DMS 273 (cell line): ENCODE measurements around the gene LEUTX.
"Not testable (repeated sequence)": the region's sequence is repeated elsewhere in the genome, so short reads cannot be mapped to it uniquely, and the experiment has no call there.

Source experiments
- DNase-seq: peaks from one replicate; lab custom pipeline; 2025; ENCODE audit not compliant: unreplicated experiment; lab: John Stamatoyannopoulos, UW

The LEUTX gene

DNA sequence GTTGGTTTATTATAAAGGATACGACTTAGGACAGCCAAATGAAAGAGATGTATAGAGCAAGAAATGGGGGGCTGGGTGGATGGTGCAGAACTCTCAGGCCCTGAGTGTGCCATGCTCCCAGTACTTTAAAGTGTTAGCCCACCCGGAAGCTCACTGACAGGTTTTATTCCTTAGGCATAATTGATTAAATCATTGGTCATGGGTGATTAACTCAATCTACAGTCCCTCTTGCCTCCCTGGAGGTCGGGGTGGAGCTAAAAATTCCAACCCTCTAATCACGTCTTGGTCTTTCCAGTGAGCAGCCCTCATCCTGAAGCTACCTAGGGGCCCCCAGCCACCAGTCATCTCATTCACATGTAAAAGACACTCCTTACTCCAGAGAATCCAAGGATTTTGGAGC is 9.9 kb upstream of the LEUTX start:
- DNase-seq = no peak

DNA sequence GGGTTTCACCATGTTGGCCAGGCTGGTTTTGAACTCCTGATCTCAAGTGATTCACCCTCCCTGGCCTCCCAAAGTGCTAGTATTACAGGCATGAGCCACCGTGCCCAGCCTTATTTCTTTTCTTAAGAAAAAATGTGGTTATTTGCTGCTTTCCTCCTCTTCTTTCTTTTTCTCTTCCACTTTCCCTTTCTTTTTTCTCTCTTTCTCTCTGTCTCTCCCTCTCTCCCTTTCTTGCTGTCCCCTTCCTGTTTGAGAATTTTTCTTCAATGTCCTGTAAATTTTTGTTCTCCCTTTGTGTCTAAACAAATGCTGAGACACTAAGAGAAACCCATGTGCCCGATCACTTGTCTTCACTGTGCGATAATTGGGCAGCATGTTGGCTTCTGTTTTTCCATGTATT is 2.2 kb downstream of the LEUTX start:
- no peak for DNase-seq

DNA sequence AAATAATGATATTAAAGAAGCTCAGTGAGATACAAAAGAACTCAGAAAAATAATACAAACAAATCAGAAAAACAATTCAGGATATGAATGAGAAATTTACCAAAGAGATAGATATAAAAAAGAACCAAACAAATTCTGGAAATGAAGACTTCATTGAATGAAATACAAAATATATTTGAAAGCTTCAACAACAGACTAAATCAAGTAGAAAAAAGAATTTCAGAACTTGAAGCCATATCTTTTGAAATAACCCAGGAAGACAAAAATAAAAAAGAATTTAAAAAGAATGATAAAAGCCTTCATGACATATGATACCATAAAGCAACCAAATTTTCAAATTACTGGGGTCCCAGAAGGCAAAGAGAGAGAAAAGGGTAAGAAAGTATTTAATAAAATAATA is 9.6 kb downstream of the LEUTX start:
- DNase-seq = no peak

DNA sequence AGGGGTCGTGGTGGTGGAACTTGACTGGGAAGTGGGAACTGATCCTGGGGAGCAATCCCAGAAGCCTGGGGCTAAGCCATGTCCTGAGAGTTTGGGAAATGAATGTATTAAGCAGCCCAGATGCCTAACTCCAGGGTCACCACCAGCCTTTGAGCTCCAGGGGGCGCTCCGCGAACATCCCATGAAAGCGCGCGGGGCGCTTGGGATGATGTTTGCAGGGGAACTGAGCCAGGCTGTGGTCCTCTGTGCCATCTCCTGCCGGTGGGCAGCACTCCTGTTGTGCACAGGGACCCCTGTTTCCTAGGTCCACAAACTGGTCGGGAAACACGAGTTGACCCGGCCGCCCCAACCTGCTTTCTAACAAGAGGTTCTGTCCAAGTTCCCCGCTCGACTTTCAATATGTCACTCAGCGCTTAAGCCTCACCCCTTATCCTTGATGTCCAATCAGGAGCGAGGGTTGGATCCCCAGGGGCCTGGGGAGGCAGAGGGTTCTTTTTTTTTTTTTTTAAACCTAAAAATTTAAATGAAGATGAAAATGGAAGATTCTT is 14.4 kb downstream of the LEUTX start:
- peak; percentile 95 for DNase-seq

DNA sequence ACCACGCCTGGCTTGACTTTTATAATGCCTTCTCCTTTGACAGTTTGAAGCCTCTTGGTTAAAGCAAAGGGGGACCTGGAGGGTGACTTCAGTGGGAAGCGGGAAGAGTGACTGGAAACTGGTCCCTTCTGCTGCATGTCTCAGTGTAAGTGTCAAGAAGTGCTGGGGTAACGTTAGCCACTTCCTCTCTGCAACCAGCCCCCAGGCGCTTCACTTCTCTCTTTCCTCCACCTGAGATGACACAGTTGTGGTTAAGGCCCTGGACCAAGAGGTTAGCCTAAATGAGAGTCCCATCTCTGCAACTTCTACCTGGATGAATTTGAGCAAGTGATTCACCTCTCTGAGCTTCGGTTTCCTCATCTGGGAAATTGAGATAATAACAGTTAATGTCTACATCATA is 16.3 kb downstream of the LEUTX start:
- no peak for DNase-seq

DNA sequence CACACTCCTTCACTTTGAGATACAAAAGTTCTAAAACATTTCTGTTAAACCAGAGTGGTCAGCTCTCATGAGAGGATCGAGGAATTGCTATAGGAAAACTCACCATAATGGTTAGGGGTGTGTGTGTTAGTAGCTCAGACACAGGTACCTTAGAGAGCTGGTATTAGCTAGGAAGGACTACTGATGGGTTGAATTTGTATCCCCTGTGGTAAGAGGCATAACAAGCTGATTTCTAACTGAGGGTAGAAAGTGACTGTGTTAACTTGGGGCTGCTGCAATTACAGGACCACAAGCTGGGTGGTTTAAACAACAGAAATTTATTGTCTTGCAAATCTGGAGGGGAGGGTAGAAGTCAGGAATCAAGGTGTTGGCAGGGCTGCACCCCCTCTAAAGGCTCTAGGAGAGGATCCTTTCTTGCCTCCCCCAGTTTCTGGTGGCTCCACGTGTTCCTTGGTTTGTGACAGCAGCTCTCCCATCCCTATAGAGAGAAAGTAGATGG is 17.4 kb downstream of the LEUTX start:
- no peak for DNase-seq

DNA sequence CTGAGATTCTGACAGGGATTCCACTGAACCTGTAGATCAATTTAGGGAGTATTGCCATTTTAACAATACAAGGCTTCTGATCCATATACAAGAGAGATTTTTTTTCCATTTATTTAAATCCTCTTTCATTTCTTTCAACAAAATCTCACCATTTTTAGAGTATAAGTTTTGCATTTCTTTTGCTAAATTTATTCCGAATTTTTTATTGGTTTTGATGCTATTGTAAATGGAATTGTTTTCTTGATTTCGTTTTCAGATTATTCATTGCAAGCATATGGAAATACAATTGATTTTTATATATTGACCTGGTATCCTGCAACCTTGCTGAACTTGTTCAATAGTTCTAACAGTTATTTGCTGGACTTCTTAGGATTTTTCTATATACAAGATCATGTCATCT is 18.4 kb downstream of the LEUTX start:
- DNase-seq = no peak

DNA sequence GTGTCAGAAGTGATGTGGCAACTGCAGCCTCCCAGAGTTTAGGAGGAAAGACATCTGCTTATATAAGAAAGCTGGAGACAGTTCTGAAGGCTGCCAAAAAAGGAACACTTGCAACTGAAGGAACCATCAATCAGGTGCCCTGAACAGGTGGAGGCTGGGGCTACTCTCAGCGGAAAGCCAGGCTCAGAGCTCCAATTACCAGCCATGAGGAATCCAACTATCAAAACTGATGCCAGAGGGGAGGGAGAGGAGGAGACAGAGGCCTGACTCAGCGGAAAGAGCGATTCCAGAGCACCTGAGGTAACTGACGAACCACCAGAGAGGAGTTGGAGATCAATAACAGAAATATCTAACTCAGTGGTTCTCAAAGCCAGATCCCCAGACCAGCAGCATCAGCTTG is 24.3 kb downstream of the LEUTX start:
- DNase-seq = peak; percentile 39

DNA sequence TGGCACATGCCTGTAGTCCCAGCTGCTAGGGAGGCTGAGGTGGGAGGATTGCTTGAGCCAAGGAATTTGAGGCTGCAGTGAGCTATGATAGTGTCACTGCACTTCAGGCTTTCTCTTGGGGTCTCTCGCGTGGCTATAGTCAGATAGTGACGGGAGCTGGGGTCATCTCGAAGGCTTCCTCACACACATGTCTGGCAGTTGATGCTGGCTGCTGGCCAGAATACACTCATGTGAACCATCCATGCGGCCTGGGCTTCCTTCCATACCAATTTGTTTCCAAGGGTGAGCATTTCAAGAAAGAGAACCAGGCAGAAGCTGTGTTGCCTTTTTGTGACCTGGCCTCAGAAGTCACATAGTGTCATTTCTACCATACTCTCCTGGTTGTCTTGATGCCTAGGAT is 26.4 kb downstream of the LEUTX start:
- no peak for DNase-seq

DNA sequence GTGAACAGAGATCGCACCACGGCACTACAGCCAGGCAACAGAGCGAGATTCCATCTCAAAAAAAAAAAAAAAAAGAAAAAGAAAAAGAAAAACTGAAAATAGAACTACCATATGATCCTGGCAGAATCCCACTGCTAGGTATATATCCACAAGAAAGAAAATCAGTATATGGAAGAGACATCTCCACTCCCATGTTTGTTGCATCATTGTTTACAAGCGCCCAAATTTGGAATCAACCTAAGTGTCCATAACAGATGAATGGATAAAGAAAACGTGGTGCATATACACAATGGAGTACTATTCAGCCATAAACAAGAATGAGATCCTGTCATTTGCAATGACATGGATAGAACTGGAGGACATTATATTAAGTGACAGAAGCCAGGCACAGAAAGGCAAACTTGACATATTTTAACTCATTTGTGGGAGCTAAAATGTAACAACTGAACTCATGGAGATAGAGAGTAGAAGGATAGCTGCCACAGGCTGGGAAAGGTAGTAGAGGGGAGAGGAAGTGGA is 29.3 kb downstream of the LEUTX start:
- DNase-seq = no peak

DNA sequence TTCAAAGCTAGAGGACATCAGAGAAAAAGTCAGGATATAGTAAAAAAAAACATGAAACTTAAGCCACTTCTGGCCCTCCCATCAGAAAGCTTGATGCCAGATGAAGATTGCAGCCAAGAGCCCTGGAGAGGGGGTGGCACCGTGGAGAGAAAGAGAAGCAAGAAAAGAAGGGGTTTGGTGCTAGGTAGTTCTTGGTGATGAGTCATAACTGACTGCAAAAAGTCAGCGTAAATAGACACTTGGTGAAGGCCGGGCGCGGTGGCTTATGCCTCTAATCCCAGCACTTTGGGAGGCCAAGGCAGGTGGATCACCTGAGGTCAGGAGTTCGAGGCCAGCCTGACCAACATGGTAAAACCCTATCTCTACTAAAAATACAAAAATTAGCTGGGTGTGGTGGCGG is 30.0 kb downstream of the LEUTX start:
- not testable (repeated sequence) for DNase-seq

DNA sequence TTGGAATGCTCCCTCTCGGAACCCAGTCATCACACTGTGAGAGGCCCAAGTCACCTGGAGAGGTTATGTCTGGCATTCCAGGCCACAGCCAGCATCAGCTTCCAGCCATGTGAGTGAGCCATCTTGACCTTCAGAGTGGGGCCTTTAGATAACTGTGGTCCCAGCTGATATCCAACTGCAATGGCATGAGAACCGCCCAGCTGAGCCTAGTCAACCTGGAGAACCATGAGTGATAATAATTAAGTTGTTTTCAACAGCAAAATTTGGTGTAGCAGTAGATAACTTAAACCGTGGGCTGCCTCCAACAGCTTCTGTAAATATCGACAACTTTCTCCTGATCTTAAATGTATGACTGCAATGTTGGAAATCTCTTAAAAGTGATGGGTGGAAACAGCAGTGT is 30.7 kb downstream of the LEUTX start:
- no peak for DNase-seq

DNA sequence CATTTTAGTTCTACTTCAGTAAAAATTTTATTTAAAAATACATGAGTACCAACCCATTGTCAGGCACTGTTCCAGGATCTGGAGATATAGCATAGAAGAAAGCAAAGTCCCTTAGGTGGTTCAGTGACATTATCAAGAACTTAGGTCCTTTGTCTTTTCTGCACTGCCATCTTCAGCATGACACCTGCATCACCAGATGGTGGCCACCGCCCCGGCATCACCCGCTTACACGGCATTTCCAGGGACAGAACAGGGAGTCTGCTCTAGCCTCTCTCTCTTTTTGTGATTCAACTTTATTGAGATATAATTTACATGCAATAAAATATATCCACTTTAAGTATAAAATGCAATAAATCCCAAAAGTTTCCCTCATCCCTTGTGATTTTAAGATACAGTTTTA is 31.8 kb downstream of the LEUTX start:
- no peak for DNase-seq

DNA sequence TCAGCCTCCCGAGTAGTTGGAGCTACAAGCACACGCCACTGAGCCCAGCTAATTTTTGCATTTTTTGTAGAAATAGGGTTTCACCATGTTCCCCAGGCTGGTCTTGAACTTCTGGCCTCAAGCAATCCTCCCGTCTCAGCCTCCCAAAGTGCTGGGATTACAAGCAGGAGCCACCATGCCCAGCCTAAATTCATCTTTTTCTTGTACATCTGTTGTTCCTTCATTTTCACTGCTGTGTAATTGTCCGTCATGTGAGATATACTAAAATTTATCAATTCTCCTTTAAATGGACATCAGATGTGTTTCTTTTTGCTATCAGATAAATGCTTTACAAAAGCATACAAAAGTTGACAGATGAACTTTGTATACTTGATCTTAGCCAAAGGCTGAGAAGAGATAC is 32.4 kb downstream of the LEUTX start:
- DNase-seq = no peak

DNA sequence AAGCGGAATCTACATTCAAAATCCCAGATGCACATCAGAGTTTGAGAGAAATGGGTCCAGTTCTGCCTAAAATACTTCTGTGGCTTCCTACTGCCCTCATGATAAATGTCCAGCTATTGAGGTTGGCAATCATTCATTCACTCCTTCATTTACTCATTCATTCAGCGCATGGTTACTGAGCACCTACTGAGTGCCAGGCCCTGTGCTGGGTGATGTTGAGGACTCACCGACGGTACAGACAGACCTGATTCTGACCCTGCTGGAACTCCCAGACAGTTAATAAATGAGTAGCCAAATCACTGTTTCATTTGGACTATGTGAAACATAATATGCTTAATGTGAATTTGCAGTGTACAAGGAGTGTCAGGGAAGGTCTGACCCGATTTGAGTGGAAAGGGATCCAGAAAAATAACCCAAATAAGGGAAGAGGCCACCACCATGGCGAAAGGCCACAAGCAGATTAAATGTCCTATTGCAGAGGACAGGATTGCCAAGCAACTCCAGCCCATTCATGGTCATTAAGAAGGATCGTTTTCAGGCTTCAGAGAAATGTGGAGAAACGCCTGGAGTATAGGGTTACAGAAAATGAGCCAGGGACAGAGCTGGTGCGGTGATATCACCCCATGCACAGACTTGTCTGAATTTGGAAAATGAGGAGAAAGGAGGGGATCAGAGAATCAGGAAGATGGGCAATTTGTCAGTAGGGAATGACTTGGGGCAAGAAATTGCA is 34.8 kb downstream of the LEUTX start:
- DNase-seq = peak; percentile 51

DNA sequence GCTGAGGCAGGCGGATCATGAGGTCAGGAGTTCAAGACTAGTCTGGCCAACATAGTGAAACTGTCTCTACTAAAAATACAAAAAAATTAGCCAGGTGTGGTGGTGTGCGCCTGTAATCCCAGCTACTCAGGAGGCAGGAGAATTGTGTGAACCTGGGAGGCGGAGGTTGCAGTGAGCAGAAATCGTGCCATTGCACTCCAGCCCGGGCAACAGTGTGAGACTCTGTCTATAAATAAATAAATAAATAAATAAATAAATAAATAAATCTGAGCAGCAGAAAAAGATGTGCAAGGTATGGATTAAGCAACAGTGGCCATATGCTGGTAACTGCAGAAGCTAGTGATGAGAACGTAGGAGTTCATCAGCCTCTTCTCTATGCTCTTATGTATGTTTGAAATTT is 35.5 kb downstream of the LEUTX start:
- DNase-seq = not testable (repeated sequence)

DNA sequence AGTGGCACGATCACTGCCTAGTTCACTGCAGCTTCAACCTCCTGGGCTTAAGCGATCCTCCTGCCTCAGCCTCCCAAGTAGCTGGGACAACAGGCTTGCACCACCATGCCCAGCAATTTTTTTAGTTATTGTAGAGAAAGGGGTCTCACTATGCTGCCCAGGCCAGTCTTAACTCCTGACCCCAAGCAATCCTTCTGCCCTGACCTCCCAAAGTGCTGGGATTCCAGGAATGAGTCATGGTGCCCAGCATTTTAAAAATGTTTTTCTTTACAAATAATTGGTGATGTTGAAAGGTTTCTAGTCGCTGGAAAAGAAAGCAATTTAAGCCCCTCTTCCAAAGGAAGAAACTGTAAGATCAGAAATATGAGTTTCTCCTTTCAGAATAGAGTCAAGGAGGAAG is 35.9 kb downstream of the LEUTX start:
- no peak for DNase-seq

DNA sequence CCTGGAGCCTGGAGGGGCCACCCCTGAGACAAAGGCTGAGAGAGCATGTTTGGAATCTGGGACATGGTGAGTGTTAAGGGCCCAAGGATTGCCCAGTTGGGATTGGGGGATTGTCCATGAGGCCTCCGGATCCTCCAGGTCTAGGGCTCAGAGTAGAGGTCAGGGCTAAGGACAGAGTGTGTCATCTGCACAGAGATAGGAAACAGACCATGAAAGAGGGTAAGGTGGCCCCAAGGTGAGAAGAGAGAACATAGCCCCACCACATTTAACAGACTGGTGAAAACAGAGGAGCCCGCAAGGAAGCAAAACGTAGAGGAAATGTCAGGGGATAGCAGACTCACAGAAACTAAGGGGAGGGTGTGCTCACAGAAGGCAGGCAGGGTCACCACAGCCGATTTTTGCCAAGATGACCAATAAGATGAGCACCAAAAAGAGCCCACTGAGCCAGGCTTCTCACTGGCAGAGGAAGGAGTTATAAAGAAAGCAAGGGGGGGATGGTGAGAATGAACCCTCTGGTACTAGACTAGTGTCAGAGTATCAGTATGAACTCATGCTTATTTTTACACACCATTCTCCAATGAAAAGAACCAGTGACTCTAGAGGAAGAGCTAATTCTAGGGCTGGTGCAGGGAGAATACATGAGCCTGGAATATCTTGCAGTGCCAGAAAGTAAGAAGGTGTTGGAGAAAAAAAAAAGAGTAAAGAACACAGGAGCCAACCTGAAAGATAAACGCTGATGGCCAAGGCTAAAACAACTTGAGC is 37.8 kb downstream of the LEUTX start:
- DNase-seq = no peak

DNA sequence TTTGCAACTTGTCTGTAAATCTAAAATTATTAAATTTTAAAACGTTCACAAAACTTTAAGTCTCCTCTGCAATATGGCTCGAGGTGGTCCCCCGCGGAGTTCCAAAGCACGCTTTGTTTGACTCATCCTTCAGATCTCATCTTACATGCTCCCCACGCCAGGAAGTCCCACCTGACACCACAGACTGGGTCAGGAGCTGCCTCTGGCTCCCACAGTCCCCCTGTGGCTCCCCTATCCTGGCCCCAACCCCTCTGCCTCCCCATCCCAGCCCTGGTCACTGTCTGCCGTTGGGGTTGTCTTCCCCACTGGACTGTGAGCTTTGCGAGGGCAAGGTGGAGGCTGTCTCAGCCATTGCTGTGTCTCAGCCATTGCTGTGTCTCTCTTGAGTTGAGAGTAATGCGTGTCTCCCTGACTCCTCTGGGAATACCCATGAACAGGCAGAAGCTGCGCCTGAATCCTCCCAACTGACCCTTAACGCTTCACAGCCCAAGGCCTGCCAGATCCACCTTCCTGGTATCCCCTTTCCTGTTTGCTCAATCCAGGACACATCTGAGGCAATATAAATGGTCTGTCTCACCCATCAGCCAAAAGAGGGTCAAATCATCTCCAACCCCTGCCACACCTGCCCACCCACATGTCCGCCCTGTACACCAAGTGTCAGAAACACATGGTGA is 39.4 kb downstream of the LEUTX start:
- DNase-seq = no peak

DNA sequence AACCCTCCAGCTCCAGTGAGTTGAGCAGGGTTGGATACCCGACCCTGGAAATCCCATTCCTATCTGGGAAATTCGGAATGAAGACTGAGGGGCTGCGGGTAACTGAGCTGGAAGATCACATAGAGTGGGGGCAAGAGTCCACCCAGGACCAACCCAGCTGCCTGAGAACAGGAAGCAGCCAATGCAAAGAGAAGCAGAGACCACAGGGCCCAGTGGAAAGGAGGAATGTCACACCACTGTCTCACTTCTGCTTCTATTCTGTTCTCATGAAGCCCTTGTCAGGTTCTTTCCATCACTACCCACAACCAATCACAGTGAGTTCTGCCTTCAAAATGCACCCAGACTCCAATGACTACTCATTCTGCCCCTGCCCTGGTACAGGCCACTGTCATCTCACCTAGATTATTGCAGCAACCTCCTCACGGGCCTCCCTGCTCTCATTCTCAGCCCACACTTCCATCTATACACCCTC is 40.0 kb downstream of the LEUTX start:
- DNase-seq = no peak

DNA sequence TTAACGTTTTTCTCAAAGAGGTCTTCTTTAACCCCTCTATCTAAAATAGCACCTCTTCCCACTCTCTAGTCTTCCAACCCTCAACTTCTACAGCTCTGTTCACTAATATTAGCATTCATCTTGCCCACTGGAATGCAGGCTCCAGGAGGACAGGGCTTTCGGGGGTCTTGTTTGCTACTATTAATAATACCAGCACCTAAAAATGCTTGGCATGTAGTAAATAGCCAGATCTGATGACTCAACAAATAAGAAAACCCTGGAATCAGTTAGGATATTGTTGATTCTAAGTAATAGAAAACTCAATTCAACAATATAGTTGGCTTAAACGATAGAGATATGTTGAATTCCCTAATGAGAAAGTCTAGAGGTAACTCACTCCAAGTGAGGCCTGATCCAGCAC is 41.1 kb downstream of the LEUTX start:
- DNase-seq = no peak
